Measurements from ENCODE around the gene OR2T1.
"Not testable (repeated sequence)": the region's sequence is repeated elsewhere in the genome, so short reads cannot be mapped to it uniquely, and the experiment has no call there.

The OR2T1 gene

GRCh38 chr1:248402748-248403147 lies at the start of gene OR2T1:
Gene OR2T1, plus strand, starts transcription at chr1:248403048. Its CDS starts 3,100 bp downstream, at chr1:248406148.
- DNase-seq = no peak

- DNase-seq = no peak
These were observed 43.4 kb upstream of the OR2T1 start for GRCh38 chr1:248359415-248359814.

GRCh38 chr1:248361121-248361715 lies 41.6 kb upstream of the OR2T1 start, which contains the start of gene OR2T4:
Gene OR2T4, plus strand, starts transcription at chr1:248361665. Its CDS starts 0 bp downstream, at chr1:248361665.
- no peak for DNase-seq

- no peak for DNase-seq
These were observed 36.2 kb upstream of the OR2T1 start for GRCh38 chr1:248366609-248367008.

- no peak for DNase-seq
These were observed 30.5 kb upstream of the OR2T1 start for GRCh38 chr1:248372394-248372793.

GRCh38 chr1:248373761-248374160 lies 29.1 kb upstream of the OR2T1 start:
- DNase-seq = no peak

- DNase-seq = no peak
These were observed 27.4 kb upstream of the OR2T1 start, which contains the start of gene OR2T6 for GRCh38 chr1:248375446-248375845. Gene OR2T6, plus strand, starts transcription at chr1:248375746. Its CDS starts 11,863 bp downstream, at chr1:248387609.

GRCh38 chr1:248376916-248377315 lies 25.9 kb upstream of the OR2T1 start:
- no peak for DNase-seq

GRCh38 chr1:248380854-248381253 lies 22.0 kb upstream of the OR2T1 start:
- DNase-seq = no peak

GRCh38 chr1:248388426-248388825 lies 14.4 kb upstream of the OR2T1 start:
- DNase-seq = no peak

GRCh38 chr1:248393050-248393449 lies 9.8 kb upstream of the OR2T1 start:
- no peak for DNase-seq

- DNase-seq = no peak
These were observed 1.2 kb downstream of the OR2T1 start for GRCh38 chr1:248404024-248404423.

- no peak for DNase-seq
These were observed 4.2 kb downstream of the OR2T1 start for GRCh38 chr1:248406721-248407692.

- no peak for DNase-seq
These were observed 13.4 kb downstream of the OR2T1 start for GRCh38 chr1:248416226-248416625.

GRCh38 chr1:248417854-248418253 lies 15.0 kb downstream of the OR2T1 start:
- DNase-seq = no peak

GRCh38 chr1:248421384-248421783 lies 18.5 kb downstream of the OR2T1 start:
- no peak for DNase-seq

GRCh38 chr1:248427526-248428191 lies 24.8 kb downstream of the OR2T1 start:
- not testable (repeated sequence) for DNase-seq

- not testable (repeated sequence) for DNase-seq
These were observed 25.3 kb downstream of the OR2T1 start for GRCh38 chr1:248428192-248428533.

- DNase-seq = not testable (repeated sequence)
These were observed 28.8 kb downstream of the OR2T1 start for GRCh38 chr1:248431683-248432082.

- DNase-seq = not testable (repeated sequence)
These were observed 29.4 kb downstream of the OR2T1 start for GRCh38 chr1:248432201-248432600.

GRCh38 chr1:248433811-248434415 lies 31.1 kb downstream of the OR2T1 start:
- not testable (repeated sequence) for DNase-seq

- DNase-seq = not testable (repeated sequence)
These were observed 32.1 kb downstream of the OR2T1 start for GRCh38 chr1:248434913-248435312.

- DNase-seq = not testable (repeated sequence)
These were observed 33.5 kb downstream of the OR2T1 start for GRCh38 chr1:248436303-248436702.

All from stimulated activated CD4-positive, alpha-beta T cell treated with anti-CD3 and anti-CD28 coated beads, Interleukin-4, amount 100 ng/mL, for 1 hour (primary cell).